Panc1 (cell line): ENCODE data around the gene NXPH1. TPM values are rescaled to one million over a fixed set of nuclear protein-coding genes. Genes with fewer than 3 reads are reported as not detected.

ENCODE experiments used
- ATAC-seq: fragments of 200-7000 bp; cut with Tn5 transposase; 2 replicates; pipeline ENCODE4 v1.9.1; 2020; ENCODE audit warnings: mild to moderate bottlenecking, moderate library complexity
- BruUV-seq: library from RNA; stranded (reverse); fragments of 400-500 nt; replicated peaks from 2 replicates; lab custom pipeline; 2021; lab: Mats Ljungman, UMichigan
- CTCF ChIA-PET: fragments of 300-600 bp; sonication (Branson Sonifier 250); formaldehyde crosslinking; loops from one replicate; lab custom pipeline; 2022; ENCODE audit warnings: antibody characterized with exemption; lab: Charles Lee
- POLR2A ChIA-PET: fragments of 300-600 bp; sonication (Branson Sonifier 250); formaldehyde crosslinking; loops from one replicate; lab custom pipeline; 2022; ENCODE audit warnings: antibody characterized with exemption; lab: Charles Lee
- DNase-seq: peaks from one replicate; pipeline ENCODE4 v3.0.0-alpha.2; 2010; ENCODE audit warnings: low read depth, low spot score
- H3K27ac ChIP-seq: 2 replicates; pipeline ENCODE4 v1.5.1; 2011; ENCODE audit warnings: mild to moderate bottlenecking, low read length, inconsistent platforms
- H3K27me3 ChIP-seq: fragments of 200-500 bp; sonication (Bioruptor generic); 2 replicates; pipeline ENCODE4 v1.6.0; 2014; ENCODE audit warnings: low read length, inconsistent platforms; ENCODE audit not compliant: control insufficient read depth, insufficient read depth
- H3K36me3 ChIP-seq: fragments of 200-500 bp; sonication (Bioruptor generic); 2 replicates; pipeline ENCODE4 v1.5.1; 2014; ENCODE audit warnings: inconsistent platforms, mild to moderate bottlenecking, low read length, moderate library complexity; ENCODE audit not compliant: control insufficient read depth, insufficient read depth
- H3K4me1 ChIP-seq: 2 replicates; pipeline ENCODE4 v1.5.1; 2011; ENCODE audit warnings: inconsistent platforms, mild to moderate bottlenecking, low read length, moderate library complexity; ENCODE audit not compliant: control insufficient read depth, insufficient read depth
- H3K4me3 ChIP-seq, 2 experiments: 2 replicates each; pipeline ENCODE4 v1.5.1; 2011 to 2012; ENCODE audit warnings: low read depth in 2 of 2, low read length in 2 of 2, mild to moderate bottlenecking in 2 of 2, inconsistent platforms in 1 of 2, moderate library complexity in 1 of 2
- H3K9me3 ChIP-seq: fragments of 200-500 bp; sonication (Bioruptor generic); 2 replicates; pipeline ENCODE4 v1.5.1; 2014; ENCODE audit warnings: low read depth, mild to moderate bottlenecking, inconsistent platforms, low read length, moderate library complexity; ENCODE audit not compliant: control insufficient read depth, insufficient read depth
- POLR2AphosphoS5 ChIP-seq: IDR thresholded peaks from 2 replicates; pipeline ENCODE4 v1.6.1; 2012; ENCODE audit warnings: mild to moderate bottlenecking, low read depth, low read length, moderate library complexity
- SIN3A ChIP-seq: IDR thresholded peaks from 2 replicates; pipeline ENCODE4 v1.6.1; 2012; ENCODE audit warnings: low read depth, mild to moderate bottlenecking, low read length, moderate library complexity, borderline replicate concordance; ENCODE audit not compliant: insufficient read depth
- TCF7L2 ChIP-seq: IDR thresholded peaks from 2 replicates; pipeline ENCODE4 v1.6.1; 2011; ENCODE audit warnings: mild to moderate bottlenecking, low read depth, low read length, inconsistent platforms
- in situ Hi-C: cut with HindIII; loops from 2 replicates; pipeline ENCODE4 v1.10.0; 2016; ENCODE audit warnings: low sequenced_read_pairs, low pct_unique_long_range_greater_than_20kb
- intact Hi-C: fragments of 100-400 bp; cut with micrococcal nuclease; formaldehyde crosslinking; loops from one replicate; pipeline ENCODE4 v1.10.0; 2022; ENCODE audit not compliant: unreplicated experiment
- total RNA-seq: library from RNA; stranded (reverse); gene quantifications from one replicate; pipeline ENCODE4 v1.2.1, GENCODE V29; 2021; ENCODE audit not compliant: unreplicated experiment
- TF ChIP-seq, protein P1 (sequence below), 2 experiments: IDR thresholded peaks; 2 replicates each; pipeline ENCODE4 v1.6.1; 2011 to 2012; ENCODE audit warnings: low read depth in 2 of 2, control low read depth in 1 of 2, low read length in 1 of 2, mild to moderate bottlenecking in 1 of 2, moderate library complexity in 1 of 2; ENCODE audit not compliant: insufficient read depth in 1 of 2
- TF ChIP-seq, protein P2 (sequence below): fragments of 450-650 bp; IDR thresholded peaks from 2 replicates; pipeline ENCODE4 v1.5.1; 2017; ENCODE audit warnings: mild to moderate bottlenecking

NXPH1 gene
- total RNA-seq, 1 experiment from 2014 or later = not detected

DNA sequence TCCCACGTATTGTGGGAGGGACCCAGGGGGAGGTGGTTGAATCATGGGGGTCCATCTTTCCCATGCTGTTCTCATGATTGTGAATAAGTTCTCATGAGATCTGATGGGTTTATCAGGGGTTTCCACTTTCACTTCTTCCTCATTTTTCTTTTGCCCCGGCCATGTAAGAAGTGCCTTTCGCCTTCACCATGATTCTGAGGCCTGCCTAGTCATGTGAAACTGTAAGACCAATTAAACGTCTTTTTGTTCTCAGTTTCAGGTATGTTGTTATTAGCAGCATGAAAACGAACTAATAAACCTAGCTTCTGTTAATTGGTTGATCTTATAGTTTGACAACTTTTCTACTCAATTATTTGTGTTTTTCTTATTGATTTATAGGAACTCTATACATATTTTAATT lies 206.3 kb downstream of the NXPH1 start:
- H3K36me3 ChIP-seq = no peaks in the 10 kb centered on the region
- in situ Hi-C loops (no loop called here), intact Hi-C loops (no loop called here)
- no peaks in the 10 kb centered on the region for H3K9me3 ChIP-seq
- POLR2A ChIA-PET = no interaction called here
- 0 out of 2 replicates have a peak, but pooled peaks cover 3% of the 10 kb centered on the region for H3K4me1 ChIP-seq
- H3K27ac ChIP-seq = no peak overlapping the region
- BruUV-seq = no TSS peak
- H3K27me3 ChIP-seq = no peaks in the 10 kb centered on the region
- H3K4me3 ChIP-seq = no peak overlapping the region
- TF ChIP-seq, protein P1, sequence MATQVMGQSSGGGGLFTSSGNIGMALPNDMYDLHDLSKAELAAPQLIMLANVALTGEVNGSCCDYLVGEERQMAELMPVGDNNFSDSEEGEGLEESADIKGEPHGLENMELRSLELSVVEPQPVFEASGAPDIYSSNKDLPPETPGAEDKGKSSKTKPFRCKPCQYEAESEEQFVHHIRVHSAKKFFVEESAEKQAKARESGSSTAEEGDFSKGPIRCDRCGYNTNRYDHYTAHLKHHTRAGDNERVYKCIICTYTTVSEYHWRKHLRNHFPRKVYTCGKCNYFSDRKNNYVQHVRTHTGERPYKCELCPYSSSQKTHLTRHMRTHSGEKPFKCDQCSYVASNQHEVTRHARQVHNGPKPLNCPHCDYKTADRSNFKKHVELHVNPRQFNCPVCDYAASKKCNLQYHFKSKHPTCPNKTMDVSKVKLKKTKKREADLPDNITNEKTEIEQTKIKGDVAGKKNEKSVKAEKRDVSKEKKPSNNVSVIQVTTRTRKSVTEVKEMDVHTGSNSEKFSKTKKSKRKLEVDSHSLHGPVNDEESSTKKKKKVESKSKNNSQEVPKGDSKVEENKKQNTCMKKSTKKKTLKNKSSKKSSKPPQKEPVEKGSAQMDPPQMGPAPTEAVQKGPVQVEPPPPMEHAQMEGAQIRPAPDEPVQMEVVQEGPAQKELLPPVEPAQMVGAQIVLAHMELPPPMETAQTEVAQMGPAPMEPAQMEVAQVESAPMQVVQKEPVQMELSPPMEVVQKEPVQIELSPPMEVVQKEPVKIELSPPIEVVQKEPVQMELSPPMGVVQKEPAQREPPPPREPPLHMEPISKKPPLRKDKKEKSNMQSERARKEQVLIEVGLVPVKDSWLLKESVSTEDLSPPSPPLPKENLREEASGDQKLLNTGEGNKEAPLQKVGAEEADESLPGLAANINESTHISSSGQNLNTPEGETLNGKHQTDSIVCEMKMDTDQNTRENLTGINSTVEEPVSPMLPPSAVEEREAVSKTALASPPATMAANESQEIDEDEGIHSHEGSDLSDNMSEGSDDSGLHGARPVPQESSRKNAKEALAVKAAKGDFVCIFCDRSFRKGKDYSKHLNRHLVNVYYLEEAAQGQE (IDR thresholded peaks at IDR 0.05; ENCODE audit: insufficient read depth in 1 of 2, low read depth in 2 of 2, low read length in 1 of 2) = no peak
- TF ChIP-seq, protein P2, sequence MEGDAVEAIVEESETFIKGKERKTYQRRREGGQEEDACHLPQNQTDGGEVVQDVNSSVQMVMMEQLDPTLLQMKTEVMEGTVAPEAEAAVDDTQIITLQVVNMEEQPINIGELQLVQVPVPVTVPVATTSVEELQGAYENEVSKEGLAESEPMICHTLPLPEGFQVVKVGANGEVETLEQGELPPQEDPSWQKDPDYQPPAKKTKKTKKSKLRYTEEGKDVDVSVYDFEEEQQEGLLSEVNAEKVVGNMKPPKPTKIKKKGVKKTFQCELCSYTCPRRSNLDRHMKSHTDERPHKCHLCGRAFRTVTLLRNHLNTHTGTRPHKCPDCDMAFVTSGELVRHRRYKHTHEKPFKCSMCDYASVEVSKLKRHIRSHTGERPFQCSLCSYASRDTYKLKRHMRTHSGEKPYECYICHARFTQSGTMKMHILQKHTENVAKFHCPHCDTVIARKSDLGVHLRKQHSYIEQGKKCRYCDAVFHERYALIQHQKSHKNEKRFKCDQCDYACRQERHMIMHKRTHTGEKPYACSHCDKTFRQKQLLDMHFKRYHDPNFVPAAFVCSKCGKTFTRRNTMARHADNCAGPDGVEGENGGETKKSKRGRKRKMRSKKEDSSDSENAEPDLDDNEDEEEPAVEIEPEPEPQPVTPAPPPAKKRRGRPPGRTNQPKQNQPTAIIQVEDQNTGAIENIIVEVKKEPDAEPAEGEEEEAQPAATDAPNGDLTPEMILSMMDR = no peak
- TF ChIP-seq SIN3A (no peak), POLR2AphosphoS5 (no peak), TCF7L2 (no peak)
- no peak for DNase-seq
- ATAC-seq = no peak
- CTCF ChIA-PET = no interaction called here

DNA sequence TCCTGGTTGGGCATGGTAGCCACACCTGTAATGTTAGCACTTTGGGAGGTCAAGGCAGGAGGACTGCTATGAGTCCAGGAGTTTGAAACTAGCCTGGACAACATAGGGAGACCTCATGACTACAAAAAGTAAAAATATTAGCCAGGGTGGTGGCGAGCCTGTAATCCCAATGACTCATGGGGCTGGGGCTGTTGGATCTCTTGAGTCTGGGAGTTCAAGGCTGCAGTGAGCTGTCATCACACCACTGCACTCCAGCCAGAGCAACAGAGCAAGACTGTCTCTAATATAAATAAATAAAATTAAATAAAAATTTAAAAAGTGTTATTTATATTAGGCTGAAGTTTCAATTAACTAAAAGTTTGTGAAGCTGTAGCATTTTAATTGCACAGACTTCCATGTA lies 207.3 kb downstream of the NXPH1 start:
- ChIA-PET CTCF (interaction anchor here (0.7 kb wide), 1 partner anchor 62 kb away, joined by 3 read pairs; no protein-coding TSS in a partner anchor), POLR2A (no interaction called here)
- Histone ChIP-seq H3K4me1 (0 out of 2 replicates have a peak, but pooled peaks cover 3% of the 10 kb centered on the region), H3K4me3 (no peak overlapping the region), H3K9me3 (no peaks in the 10 kb centered on the region), H3K27me3 (no peaks in the 10 kb centered on the region), H3K27ac (no peak overlapping the region), H3K36me3 (no peaks in the 10 kb centered on the region)
- intact Hi-C loops (no loop called here), in situ Hi-C loops (no loop called here)
- TF ChIP-seq SIN3A (no peak), POLR2AphosphoS5 (no peak), TCF7L2 (no peak)
- TF ChIP-seq, protein P1 (IDR thresholded peaks at IDR 0.05; ENCODE audit: insufficient read depth in 1 of 2, low read depth in 2 of 2, low read length in 1 of 2) = no peak
- TF ChIP-seq, protein P2 = no peak
- DNase-seq (no peak), ATAC-seq (no peak)
- no TSS peak for BruUV-seq
